Measurements from ENCODE around the gene ITIH5. TPM values are rescaled to one million over a fixed set of nuclear protein-coding genes. Genes with fewer than 3 reads are reported as not detected.
A peak's percentile ranks its signal among the peaks of the same experiment; 100 is the strongest.

The ITIH5 gene
- total and polyA plus RNA-seq, 4 donors, result 3.8 to 45.0 (median 16.2) TPM

DNA sequence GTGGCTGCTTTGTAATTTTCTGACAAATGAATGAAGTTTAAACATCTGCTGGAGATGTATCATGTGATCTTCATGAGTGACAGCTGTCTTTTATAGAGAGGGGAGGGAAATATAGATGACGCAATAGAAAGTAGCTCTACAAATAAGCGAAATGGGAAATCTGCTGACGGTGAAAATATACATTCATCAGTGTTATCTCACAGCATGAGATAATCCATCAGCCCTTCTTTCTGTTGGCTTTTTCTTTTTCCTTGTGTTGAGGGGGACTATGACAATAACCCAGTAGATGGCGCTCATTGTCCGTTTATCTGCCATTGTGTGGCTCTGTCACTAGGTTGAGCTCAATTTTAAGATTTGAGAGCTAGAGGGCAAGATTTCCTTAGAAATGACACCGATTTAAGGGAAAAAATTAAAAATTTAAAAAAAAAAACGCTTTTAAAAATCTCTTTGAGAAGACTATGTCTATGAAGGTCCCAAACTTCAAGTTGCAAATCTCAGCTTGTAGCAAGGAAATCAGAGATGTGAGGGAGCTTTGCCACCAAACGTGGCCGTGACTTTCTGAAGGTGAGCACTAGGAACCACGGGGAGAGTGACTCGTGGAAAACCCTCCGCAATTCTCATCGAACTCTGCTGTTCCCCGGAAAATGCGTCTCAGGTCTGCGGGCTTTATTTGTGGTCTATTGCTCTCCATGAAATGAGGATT lies 141.3 kb downstream of the ITIH5 start:
- no peaks in the 10 kb centered on the region for H3K4me1 ChIP-seq (ENCODE audit: control insufficient read depth in 1 of 2, insufficient read depth in 2 of 2, low read length in 2 of 2)
- H3K36me3 ChIP-seq (ENCODE audit: control insufficient read depth in 1 of 2, insufficient read depth in 2 of 2, low read length in 1 of 2), result no peaks in the 10 kb centered on the region
- WGBS, 2 donors, result 39 to 41% methylated on average over 16 of the region's 16 CpGs
- ATAC-seq (ENCODE audit: low FRiP score), result peak; percentile 78
- H3K27ac ChIP-seq (ENCODE audit: low read depth in 1 of 2, low read length in 2 of 2), result no peak overlapping the region
- no peaks in the 10 kb centered on the region for H3K9me3 ChIP-seq (ENCODE audit: control insufficient read depth, low read length)
- H3K27me3 ChIP-seq (ENCODE audit: control insufficient read depth in 1 of 2, insufficient read depth in 2 of 2, low read length in 1 of 2), result no peaks in the 10 kb centered on the region
- DNase-seq, result no peak
- intact Hi-C loops (cut with DNase I), result loop anchor here (2.0 to 10.0 kb wide), 2 partner anchors 161 to 289 kb away; partner anchors contain the start of gene TAF3 (in 1 of the 2)
- H3K4me3 ChIP-seq (ENCODE audit: low read length in 2 of 2), result no peak overlapping the region

DNA sequence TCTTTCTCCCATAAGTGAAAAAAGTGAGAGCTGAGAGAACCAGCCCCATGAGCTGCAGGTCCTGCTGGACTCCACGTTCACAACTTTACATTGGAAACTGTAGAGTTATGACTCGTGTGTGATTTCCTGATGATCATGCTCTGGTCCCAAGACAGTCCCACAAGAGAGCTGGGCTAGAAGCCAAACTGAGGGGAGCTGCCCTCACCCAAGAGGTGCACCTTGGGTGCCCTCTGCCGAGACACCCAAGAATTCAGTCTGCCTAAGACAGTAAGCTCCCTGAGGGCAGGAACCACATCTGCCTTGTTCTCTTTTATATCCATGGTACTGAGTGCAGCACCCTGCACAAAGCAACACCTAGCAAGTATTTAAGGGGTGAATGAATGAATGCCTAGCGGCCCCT lies 143.1 kb downstream of the ITIH5 start:
- H3K4me3 ChIP-seq (ENCODE audit: low read length in 2 of 2), result no peak overlapping the region
- 55 to 56% methylated on average over 4 of the region's 4 CpGs for WGBS, 2 donors
- no peaks in the 10 kb centered on the region for H3K4me1 ChIP-seq (ENCODE audit: control insufficient read depth in 1 of 2, insufficient read depth in 2 of 2, low read length in 2 of 2)
- ATAC-seq (ENCODE audit: low FRiP score) (no peak), DNase-seq (no peak)
- H3K36me3 ChIP-seq (ENCODE audit: control insufficient read depth in 1 of 2, insufficient read depth in 2 of 2, low read length in 1 of 2), result no peaks in the 10 kb centered on the region
- H3K27me3 ChIP-seq (ENCODE audit: control insufficient read depth in 1 of 2, insufficient read depth in 2 of 2, low read length in 1 of 2), result no peaks in the 10 kb centered on the region
- intact Hi-C loops (cut with DNase I), result loop anchor here (2.0 to 10.0 kb wide), 2 partner anchors 163 to 291 kb away; partner anchors contain the start of gene TAF3 (in 1 of the 2)
- no peaks in the 10 kb centered on the region for H3K9me3 ChIP-seq (ENCODE audit: control insufficient read depth, low read length)
- no peak overlapping the region for H3K27ac ChIP-seq (ENCODE audit: low read depth in 1 of 2, low read length in 2 of 2)

DNA sequence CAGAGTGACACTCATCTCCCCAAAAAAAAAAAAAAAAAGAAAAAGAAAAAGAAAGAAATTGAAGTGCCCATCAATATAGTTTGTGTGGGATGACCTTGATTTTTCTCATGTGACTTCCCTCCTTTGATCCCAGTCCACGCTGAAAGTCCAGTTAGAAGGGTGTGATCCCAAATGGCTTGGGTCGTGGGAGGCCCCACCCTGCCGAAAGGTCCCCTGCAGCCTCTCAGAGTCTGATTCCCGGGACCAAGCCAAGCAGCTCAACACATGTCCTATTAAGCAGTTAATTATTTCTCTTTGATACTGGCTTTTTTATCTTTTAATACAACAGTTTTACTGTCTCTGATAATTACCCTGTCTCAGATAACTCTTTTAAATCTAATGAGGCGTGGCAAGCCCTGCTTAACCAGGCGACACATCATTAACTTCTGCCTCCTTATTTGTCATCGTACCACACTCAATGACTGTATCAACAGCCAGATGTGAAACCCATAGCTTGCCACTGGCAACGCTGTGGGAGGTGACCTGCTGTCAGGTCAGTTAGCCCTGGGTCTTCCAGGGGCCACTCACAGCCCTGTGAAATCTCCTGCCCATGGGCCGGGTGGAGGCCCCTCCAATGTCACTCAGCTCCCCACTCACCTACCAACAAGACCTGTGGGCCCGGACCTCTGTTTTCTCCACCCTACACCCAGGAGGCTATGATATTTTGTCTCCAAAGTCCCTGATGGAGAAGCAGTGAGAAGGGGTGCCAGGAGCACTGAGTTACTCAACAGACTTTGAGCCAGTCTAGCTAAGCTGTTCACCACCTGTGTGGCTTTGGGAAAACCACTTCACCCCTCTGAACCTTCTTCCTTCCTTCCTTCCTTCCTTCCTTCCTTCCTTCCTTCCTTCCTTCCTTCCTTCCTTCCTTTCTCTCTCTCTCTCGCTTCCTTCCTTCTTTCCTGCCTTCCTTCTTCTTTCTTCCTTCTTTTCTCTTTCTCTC lies 146.0 kb downstream of the ITIH5 start:
- intact Hi-C loops (cut with DNase I), result loop anchor here in 1 of 2 donors (10.0 kb wide), 1 partner anchor 294 kb away; the partner anchor contains the start of gene TAF3
- ATAC-seq (ENCODE audit: low FRiP score) (no peak), DNase-seq (no peak)
- Histone ChIP-seq H3K4me1 (ENCODE audit: control insufficient read depth in 1 of 2, insufficient read depth in 2 of 2, low read length in 2 of 2) (no peaks in the 10 kb centered on the region), H3K36me3 (ENCODE audit: control insufficient read depth in 1 of 2, insufficient read depth in 2 of 2, low read length in 1 of 2) (no peaks in the 10 kb centered on the region), H3K4me3 (ENCODE audit: low read length in 2 of 2) (no peak overlapping the region), H3K9me3 (ENCODE audit: control insufficient read depth, low read length) (no peaks in the 10 kb centered on the region), H3K27me3 (ENCODE audit: control insufficient read depth in 1 of 2, insufficient read depth in 2 of 2, low read length in 1 of 2) (no peaks in the 10 kb centered on the region), H3K27ac (ENCODE audit: low read depth in 1 of 2, low read length in 2 of 2) (no peak overlapping the region)
- WGBS, 2 donors, result 31 to 43% methylated on average over 11 of the region's 11 CpGs

DNA sequence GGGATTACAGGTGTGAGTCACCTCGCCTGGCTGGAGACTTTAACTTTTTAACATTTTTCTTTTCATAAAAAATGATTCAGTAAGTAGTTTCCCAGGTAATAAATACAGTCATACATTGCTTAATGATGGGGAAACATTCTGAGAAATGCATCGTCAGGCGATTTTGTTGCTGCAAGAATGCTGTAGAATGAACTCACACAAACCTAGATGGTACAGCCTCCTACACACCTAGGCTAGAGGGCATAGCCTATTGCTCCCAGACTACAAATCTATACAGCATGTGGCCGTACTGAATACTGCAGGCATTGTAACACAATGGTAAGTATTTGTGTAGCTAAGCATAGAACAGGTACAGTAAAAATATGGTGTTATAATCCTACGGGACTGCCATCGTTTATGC lies 147.4 kb downstream of the ITIH5 start:
- intact Hi-C loops (cut with DNase I), result no loop called here
- Histone ChIP-seq H3K4me3 (ENCODE audit: low read length in 2 of 2) (no peak overlapping the region), H3K4me1 (ENCODE audit: control insufficient read depth in 1 of 2, insufficient read depth in 2 of 2, low read length in 2 of 2) (peaks cover 0 to 2% of the 10 kb centered on the region in 2 donors), H3K36me3 (ENCODE audit: control insufficient read depth in 1 of 2, insufficient read depth in 2 of 2, low read length in 1 of 2) (no peaks in the 10 kb centered on the region), H3K9me3 (ENCODE audit: control insufficient read depth, low read length) (no peaks in the 10 kb centered on the region), H3K27me3 (ENCODE audit: control insufficient read depth in 1 of 2, insufficient read depth in 2 of 2, low read length in 1 of 2) (no peaks in the 10 kb centered on the region), H3K27ac (ENCODE audit: low read depth in 1 of 2, low read length in 2 of 2) (no peak overlapping the region)
- 82 to 84% methylated on average over 6 of the region's 6 CpGs for WGBS, 2 donors
- no peak for ATAC-seq (ENCODE audit: low FRiP score)
- no peak for DNase-seq

DNA sequence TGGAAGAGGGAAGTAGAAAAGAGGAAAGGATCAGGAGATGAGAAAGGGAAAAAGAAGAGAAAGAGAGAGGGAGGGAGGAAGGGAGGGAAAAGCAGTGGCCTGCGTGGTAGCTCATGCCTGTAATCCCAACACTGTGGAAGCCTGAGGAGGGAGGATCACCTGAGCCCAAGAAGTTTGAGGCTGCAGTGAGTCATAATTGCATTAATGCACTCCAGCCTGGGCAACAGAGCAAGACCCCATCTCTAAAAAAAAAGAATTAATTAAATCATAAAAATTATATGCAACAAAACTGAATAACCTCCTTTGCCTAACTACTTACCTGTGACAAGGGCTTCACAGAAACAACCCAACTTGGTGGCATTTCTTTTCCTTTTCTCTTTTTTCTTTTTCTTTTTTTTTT lies 148.1 kb downstream of the ITIH5 start:
- Histone ChIP-seq H3K9me3 (ENCODE audit: control insufficient read depth, low read length) (no peaks in the 10 kb centered on the region), H3K36me3 (ENCODE audit: control insufficient read depth in 1 of 2, insufficient read depth in 2 of 2, low read length in 1 of 2) (no peaks in the 10 kb centered on the region), H3K27me3 (ENCODE audit: control insufficient read depth in 1 of 2, insufficient read depth in 2 of 2, low read length in 1 of 2) (no peaks in the 10 kb centered on the region), H3K4me1 (ENCODE audit: control insufficient read depth in 1 of 2, insufficient read depth in 2 of 2, low read length in 2 of 2) (peaks cover 0 to 2% of the 10 kb centered on the region in 2 donors), H3K4me3 (ENCODE audit: low read length in 2 of 2) (no peak overlapping the region), H3K27ac (ENCODE audit: low read depth in 1 of 2, low read length in 2 of 2) (no peak overlapping the region)
- intact Hi-C loops (cut with DNase I), result no loop called here
- DNase-seq (no peak), ATAC-seq (ENCODE audit: low FRiP score) (no peak)
- 79 to 88% methylated on average over 1 of the region's 1 CpG for WGBS, 2 donors

DNA sequence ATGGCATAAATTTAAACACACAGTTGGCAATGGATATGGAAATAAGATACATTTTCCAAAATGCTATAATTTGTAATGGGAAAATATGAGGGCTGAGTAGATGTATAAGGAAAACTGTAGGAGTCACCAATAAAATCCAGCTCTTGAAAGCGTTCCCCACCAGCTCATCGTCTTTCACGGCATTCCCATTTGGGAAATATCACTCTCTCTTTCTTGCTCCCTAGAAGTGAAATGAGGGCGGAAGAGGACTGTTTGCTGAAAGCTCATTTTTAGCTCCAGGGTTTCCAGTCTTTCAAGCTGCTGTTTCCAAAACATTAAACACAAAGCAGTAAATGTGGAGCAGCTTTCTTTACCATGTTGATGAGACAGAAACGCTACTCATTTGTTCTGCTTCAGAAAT lies 151.3 kb downstream of the ITIH5 start:
- intact Hi-C loops (cut with DNase I), result no loop called here
- ATAC-seq (ENCODE audit: low FRiP score) (no peak), DNase-seq (no peak)
- Histone ChIP-seq H3K4me3 (ENCODE audit: low read length in 2 of 2) (no peak overlapping the region), H3K27ac (ENCODE audit: low read depth in 1 of 2, low read length in 2 of 2) (no peak overlapping the region), H3K4me1 (ENCODE audit: control insufficient read depth in 1 of 2, insufficient read depth in 2 of 2, low read length in 2 of 2) (peaks cover 0 to 2% of the 10 kb centered on the region in 2 donors), H3K9me3 (ENCODE audit: control insufficient read depth, low read length) (peaks cover 3% of the 10 kb centered on the region), H3K27me3 (ENCODE audit: control insufficient read depth in 1 of 2, insufficient read depth in 2 of 2, low read length in 1 of 2) (no peaks in the 10 kb centered on the region), H3K36me3 (ENCODE audit: control insufficient read depth in 1 of 2, insufficient read depth in 2 of 2, low read length in 1 of 2) (no peaks in the 10 kb centered on the region)
- WGBS, 2 donors, result 27 to 29% methylated on average over 5 of the region's 5 CpGs

DNA sequence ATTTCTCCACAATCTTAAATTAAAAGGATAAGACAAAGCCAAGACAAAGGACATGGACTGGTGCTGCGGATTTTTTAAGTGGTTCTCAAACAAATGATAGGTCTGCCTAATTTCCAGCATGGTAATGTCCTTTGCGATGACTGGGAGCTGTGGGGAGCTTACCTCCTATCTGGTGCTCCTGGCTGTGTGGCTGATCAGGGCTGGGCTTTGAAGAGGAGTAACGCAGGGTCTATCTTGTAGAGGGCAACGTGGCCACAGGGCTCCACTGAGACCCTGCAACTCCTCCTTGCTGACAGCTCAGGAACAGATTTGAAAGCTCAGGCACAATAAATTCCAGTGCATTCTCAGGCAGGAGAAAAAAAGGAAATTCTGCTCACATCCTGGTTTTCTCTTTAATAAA lies 152.8 kb downstream of the ITIH5 start:
- intact Hi-C loops (cut with DNase I), result no loop called here
- ATAC-seq (ENCODE audit: low FRiP score) (no peak), DNase-seq (no peak)
- no peaks in the 10 kb centered on the region for H3K27me3 ChIP-seq (ENCODE audit: control insufficient read depth in 1 of 2, insufficient read depth in 2 of 2, low read length in 1 of 2)
- H3K4me3 ChIP-seq (ENCODE audit: low read length in 2 of 2), result no peak overlapping the region
- peaks cover 4% of the 10 kb centered on the region for H3K9me3 ChIP-seq (ENCODE audit: control insufficient read depth, low read length)
- H3K27ac ChIP-seq (ENCODE audit: low read depth in 1 of 2, low read length in 2 of 2), result no peak overlapping the region
- H3K4me1 ChIP-seq (ENCODE audit: control insufficient read depth in 1 of 2, insufficient read depth in 2 of 2, low read length in 2 of 2), result peaks cover 0 to 2% of the 10 kb centered on the region in 2 donors
- H3K36me3 ChIP-seq (ENCODE audit: control insufficient read depth in 1 of 2, insufficient read depth in 2 of 2, low read length in 1 of 2), result no peaks in the 10 kb centered on the region
- 24 to 39% methylated on average over 4 of the region's 4 CpGs for WGBS, 2 donors

DNA sequence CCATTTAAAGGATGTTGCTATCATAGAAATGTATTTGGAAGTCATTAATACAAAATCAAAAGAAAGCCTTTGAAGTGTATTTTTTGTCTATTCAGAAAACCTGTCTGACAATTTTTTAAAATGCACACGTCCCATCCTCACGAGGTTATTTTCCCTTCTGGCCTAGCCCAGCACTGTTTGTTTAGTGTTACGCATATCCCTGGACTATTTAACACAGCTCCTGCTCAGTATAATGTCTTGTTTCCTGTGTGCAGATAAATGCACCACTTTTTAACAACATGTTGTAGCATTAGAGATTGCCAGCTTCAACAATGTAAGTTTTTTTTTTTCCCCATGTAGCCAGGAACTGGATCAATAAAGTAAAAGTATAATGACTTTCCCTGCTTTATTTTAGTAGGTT lies 153.3 kb downstream of the ITIH5 start:
- H3K27ac ChIP-seq (ENCODE audit: low read depth in 1 of 2, low read length in 2 of 2), result no peak overlapping the region
- no peaks in the 10 kb centered on the region for H3K36me3 ChIP-seq (ENCODE audit: control insufficient read depth in 1 of 2, insufficient read depth in 2 of 2, low read length in 1 of 2)
- intact Hi-C loops (cut with DNase I), result no loop called here
- ATAC-seq (ENCODE audit: low FRiP score), result no peak
- peaks cover 4% of the 10 kb centered on the region for H3K9me3 ChIP-seq (ENCODE audit: control insufficient read depth, low read length)
- no peaks in the 10 kb centered on the region for H3K27me3 ChIP-seq (ENCODE audit: control insufficient read depth in 1 of 2, insufficient read depth in 2 of 2, low read length in 1 of 2)
- WGBS, 2 donors, result 38 to 43% methylated on average over 3 of the region's 3 CpGs
- peaks cover 0 to 2% of the 10 kb centered on the region in 2 donors for H3K4me1 ChIP-seq (ENCODE audit: control insufficient read depth in 1 of 2, insufficient read depth in 2 of 2, low read length in 2 of 2)
- DNase-seq, result no peak
- H3K4me3 ChIP-seq (ENCODE audit: low read length in 2 of 2), result no peak overlapping the region
